Trophoblast cell (in vitro differentiated cells and primary cell): Measurements from ENCODE around the gene NAP1L4.

Experiments used
- DNase-seq, 2 donors: peaks; one replicate each; pipeline ENCODE4 v3.0.0-alpha.2; 2016
- H2AFZ ChIP-seq: 2 replicates; pipeline ENCODE4 v1.6.1; 2013; ENCODE audit warnings: low read length, moderate library complexity, mild to moderate bottlenecking; ENCODE audit not compliant: insufficient read depth, poor library complexity
- H2AK5ac ChIP-seq: 2 replicates; pipeline ENCODE4 v1.6.1; 2013; ENCODE audit warnings: mild to moderate bottlenecking, low read length
- H2BK120ac ChIP-seq: 2 replicates; pipeline ENCODE4 v1.6.1; 2013; ENCODE audit warnings: low read length, mild to moderate bottlenecking, moderate library complexity; ENCODE audit not compliant: insufficient read depth, poor library complexity
- H2BK12ac ChIP-seq: 2 replicates; pipeline ENCODE4 v1.6.1; 2013; ENCODE audit warnings: mild to moderate bottlenecking, low read length, moderate library complexity
- H2BK5ac ChIP-seq: 2 replicates; pipeline ENCODE4 v1.6.1; 2013; ENCODE audit warnings: low read length, low read depth, moderate library complexity, mild to moderate bottlenecking; ENCODE audit not compliant: poor library complexity
- H3K14ac ChIP-seq: 2 replicates; pipeline ENCODE4 v1.6.1; 2013; ENCODE audit warnings: mild to moderate bottlenecking, low read length
- H3K18ac ChIP-seq: 2 replicates; pipeline ENCODE4 v1.6.1; 2013; ENCODE audit warnings: mild to moderate bottlenecking, low read length
- H3K23ac ChIP-seq: 2 replicates; pipeline ENCODE4 v1.6.1; 2013; ENCODE audit warnings: low read length
- H3K27ac ChIP-seq: 2 replicates; pipeline ENCODE4 v1.5.1; 2013; ENCODE audit warnings: low read depth, mild to moderate bottlenecking, inconsistent platforms, low read length, moderate library complexity
- H3K27me3 ChIP-seq: 2 replicates; pipeline ENCODE4 v1.6.1; 2013; ENCODE audit warnings: inconsistent platforms, mild to moderate bottlenecking, low read length, moderate library complexity; ENCODE audit not compliant: insufficient read depth
- H3K36me3 ChIP-seq, 2 experiments: 1 replicate in 1 of 2; 2 replicates in 1 of 2; pipeline ENCODE4 v1.6.1; 2013; ENCODE audit warnings: low read length in 2 of 2, mild to moderate bottlenecking in 2 of 2, moderate library complexity in 1 of 2; ENCODE audit not compliant: insufficient read depth in 2 of 2, control insufficient read depth in 1 of 2
- H3K4ac ChIP-seq: 2 replicates; pipeline ENCODE4 v1.6.1; 2013; ENCODE audit warnings: low read depth, mild to moderate bottlenecking, low read length, moderate library complexity
- H3K4me1 ChIP-seq, 2 experiments: 1 replicate in 1 of 2; 2 replicates in 1 of 2; pipeline ENCODE4 v1.6.1; 2013; ENCODE audit warnings: low read length in 2 of 2, mild to moderate bottlenecking in 2 of 2, moderate library complexity in 1 of 2; ENCODE audit not compliant: insufficient read depth in 2 of 2, control insufficient read depth in 1 of 2
- H3K4me2 ChIP-seq: 2 replicates; pipeline ENCODE4 v1.6.1; 2013; ENCODE audit warnings: inconsistent platforms, mild to moderate bottlenecking, low read length, moderate library complexity
- H3K4me3 ChIP-seq: 2 replicates; pipeline ENCODE4 v1.5.1; 2013; ENCODE audit warnings: mild to moderate bottlenecking, low read depth, low read length, inconsistent platforms
- H3K79me1 ChIP-seq: one replicate; pipeline ENCODE4 v1.6.1; 2013; ENCODE audit warnings: low read length
- H3K79me2 ChIP-seq: 2 replicates; pipeline ENCODE4 v1.6.1; 2013; ENCODE audit warnings: low read length, mild to moderate bottlenecking; ENCODE audit not compliant: control insufficient read depth, insufficient read depth, poor library complexity
- H3K9ac ChIP-seq: 2 replicates; pipeline ENCODE4 v1.6.1; 2013; ENCODE audit warnings: mild to moderate bottlenecking, low read length
- H3K9me3 ChIP-seq: 2 replicates; pipeline ENCODE4 v1.6.1; 2013; ENCODE audit warnings: low read depth, mild to moderate bottlenecking, control low read depth, inconsistent platforms, low read length; ENCODE audit not compliant: insufficient read depth
- H4K12ac ChIP-seq: 2 replicates; pipeline ENCODE4 v1.6.1; 2013; ENCODE audit warnings: low read depth, mild to moderate bottlenecking, low read length, moderate library complexity
- H4K8ac ChIP-seq: 2 replicates; pipeline ENCODE4 v1.6.1; 2013; ENCODE audit warnings: low read depth, mild to moderate bottlenecking, low read length, moderate library complexity
- H4K91ac ChIP-seq: one replicate; pipeline ENCODE4 v1.6.1; 2013; ENCODE audit warnings: low read depth, mild to moderate bottlenecking, low read length, moderate library complexity
- WGBS: extraction: QIAGEN DNeasy Blood & Tissue Kit; methylation state at CpG from one replicate; pipeline ENCODE4 v1.1.7; 2013; ENCODE audit warnings: missing lambda C conversion rate; ENCODE audit not compliant: insufficient read length, insufficient coverage; ENCODE audit errors: extremely low coverage; 5-methylcytosine and 5-hydroxymethylcytosine counted together

The NAP1L4 gene

DNA sequence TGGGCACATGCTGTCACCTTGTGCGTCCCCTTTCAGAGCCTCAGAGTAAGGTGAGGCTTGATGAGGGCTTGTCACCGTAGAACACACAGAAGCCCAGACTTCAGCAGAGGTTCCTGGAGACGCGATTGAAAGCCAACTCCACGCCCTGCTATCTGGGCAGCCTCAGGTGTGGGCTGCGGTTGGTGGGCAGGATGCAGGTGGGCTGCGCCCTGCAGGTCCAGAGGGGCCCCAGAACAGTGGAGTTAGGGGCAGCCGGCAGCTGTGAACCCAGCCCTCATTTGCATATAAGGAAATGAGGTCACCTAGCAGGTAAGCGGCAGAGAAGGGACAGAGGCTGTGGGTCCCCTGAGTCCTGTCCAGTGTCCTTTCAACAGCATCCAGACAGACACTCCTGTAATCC lies 78.4 kb downstream of the NAP1L4 start:
- no peak overlapping the region for H3K18ac ChIP-seq
- peaks cover 3% of the 10 kb centered on the region for H3K79me1 ChIP-seq
- H3K4me2 ChIP-seq = no peak overlapping the region
- H2BK120ac ChIP-seq = no peak overlapping the region
- H2AK5ac ChIP-seq = peak overlapping the region; percentile 13
- peaks cover 14 to 18% of the 10 kb centered on the region in 2 experiments for H3K4me1 ChIP-seq
- H2BK12ac ChIP-seq = no peak overlapping the region
- no peak overlapping the region for H3K4ac ChIP-seq
- no peak overlapping the region for H3K27ac ChIP-seq
- H3K36me3 ChIP-seq = no peaks in the 10 kb centered on the region
- no peak overlapping the region for H3K23ac ChIP-seq
- H3K79me2 ChIP-seq = no peaks in the 10 kb centered on the region
- H2AFZ ChIP-seq = no peak overlapping the region
- H4K91ac ChIP-seq = no peak overlapping the region
- H4K8ac ChIP-seq = no peak overlapping the region
- H3K27me3 ChIP-seq = no peaks in the 10 kb centered on the region
- H3K4me3 ChIP-seq = no peak overlapping the region
- H4K12ac ChIP-seq = no peak overlapping the region
- H3K9me3 ChIP-seq = no peaks in the 10 kb centered on the region
- WGBS = no CpG with 5 or more reads among the region's 9 CpGs
- DNase-seq = no peak
- no peak overlapping the region for H3K14ac ChIP-seq
- no peak overlapping the region for H2BK5ac ChIP-seq
- H3K9ac ChIP-seq = no peak overlapping the region

DNA sequence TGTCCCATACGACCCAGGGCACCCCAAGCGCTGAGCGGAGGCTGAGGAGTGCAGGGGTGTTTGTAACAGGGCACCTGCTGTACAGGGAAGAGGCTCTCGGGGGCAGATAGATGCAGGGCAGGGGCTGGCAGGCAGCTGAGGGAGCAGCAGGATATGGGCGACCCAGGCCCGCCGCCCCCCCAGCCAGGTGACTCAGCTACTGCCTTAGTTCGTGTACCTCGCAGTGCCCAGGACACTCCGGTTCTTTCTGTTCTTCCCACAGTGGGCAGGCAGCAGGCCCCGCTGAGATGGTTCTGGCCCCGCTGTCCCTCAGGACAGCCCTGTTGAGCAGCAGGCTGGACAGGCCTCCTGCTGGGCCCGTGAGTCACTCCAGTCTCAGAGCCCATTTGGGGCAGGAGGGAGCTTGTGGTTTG lies 79.1 kb downstream of the NAP1L4 start:
- Histone ChIP-seq H3K27me3 (no peaks in the 10 kb centered on the region), H4K8ac (no peak overlapping the region), H2BK5ac (no peak overlapping the region), H3K79me2 (no peaks in the 10 kb centered on the region), H3K4me2 (no peak overlapping the region), H4K12ac (no peak overlapping the region), H2BK12ac (no peak overlapping the region), H3K36me3 (no peaks in the 10 kb centered on the region), H4K91ac (no peak overlapping the region), H3K14ac (peak overlapping the region; percentile 32), H2AK5ac (peak overlapping the region; percentile 7), H3K27ac (no peak overlapping the region), H3K79me1 (peaks cover 3% of the 10 kb centered on the region), H3K23ac (no peak overlapping the region), H3K18ac (peak overlapping the region; percentile 41), H2AFZ (no peak overlapping the region), H3K4ac (no peak overlapping the region), H3K4me1 (peaks cover 14 to 18% of the 10 kb centered on the region in 2 experiments), H3K9ac (no peak overlapping the region), H2BK120ac (no peak overlapping the region), H3K9me3 (no peaks in the 10 kb centered on the region), H3K4me3 (no peak overlapping the region)
- no CpG with 5 or more reads among the region's 13 CpGs for WGBS
- DNase-seq = peak in 1 of 2 donors; percentile 56

DNA sequence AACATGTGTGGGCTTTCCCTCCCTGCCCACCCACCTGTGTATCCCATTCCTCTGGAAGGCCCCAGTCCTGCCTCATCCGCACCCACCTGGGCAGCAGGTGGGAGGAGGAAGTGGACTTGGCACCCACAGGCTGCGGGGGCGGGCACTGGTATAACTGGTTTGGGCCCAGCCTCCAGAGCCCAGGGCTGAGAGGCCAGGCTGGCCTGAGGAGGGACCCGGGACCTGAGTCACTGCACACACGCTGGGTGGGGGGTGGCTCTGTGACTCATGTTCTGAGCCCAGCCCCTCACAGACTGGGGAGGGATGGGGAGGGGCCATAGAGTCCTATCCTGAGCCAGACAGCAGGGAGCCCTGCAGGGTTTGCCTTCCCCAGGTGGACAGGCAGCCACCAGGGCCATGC lies 79.6 kb downstream of the NAP1L4 start:
- Histone ChIP-seq H3K9me3 (no peaks in the 10 kb centered on the region), H3K14ac (no peak overlapping the region), H2AFZ (no peak overlapping the region), H3K79me1 (peaks cover 3% of the 10 kb centered on the region), H2BK12ac (no peak overlapping the region), H2BK120ac (no peak overlapping the region), H3K18ac (peak overlapping the region; percentile 41), H3K27me3 (no peaks in the 10 kb centered on the region), H3K9ac (no peak overlapping the region), H4K8ac (no peak overlapping the region), H3K4me2 (no peak overlapping the region), H4K12ac (no peak overlapping the region), H2BK5ac (no peak overlapping the region), H2AK5ac (no peak overlapping the region), H3K4me3 (no peak overlapping the region), H3K79me2 (no peaks in the 10 kb centered on the region), H4K91ac (no peak overlapping the region), H3K27ac (no peak overlapping the region), H3K23ac (no peak overlapping the region), H3K4me1 (peaks cover 14 to 18% of the 10 kb centered on the region in 2 experiments), H3K36me3 (no peaks in the 10 kb centered on the region), H3K4ac (no peak overlapping the region)
- WGBS = no CpG with 5 or more reads among the region's 5 CpGs
- peak; percentile 91 to 95 for DNase-seq

DNA sequence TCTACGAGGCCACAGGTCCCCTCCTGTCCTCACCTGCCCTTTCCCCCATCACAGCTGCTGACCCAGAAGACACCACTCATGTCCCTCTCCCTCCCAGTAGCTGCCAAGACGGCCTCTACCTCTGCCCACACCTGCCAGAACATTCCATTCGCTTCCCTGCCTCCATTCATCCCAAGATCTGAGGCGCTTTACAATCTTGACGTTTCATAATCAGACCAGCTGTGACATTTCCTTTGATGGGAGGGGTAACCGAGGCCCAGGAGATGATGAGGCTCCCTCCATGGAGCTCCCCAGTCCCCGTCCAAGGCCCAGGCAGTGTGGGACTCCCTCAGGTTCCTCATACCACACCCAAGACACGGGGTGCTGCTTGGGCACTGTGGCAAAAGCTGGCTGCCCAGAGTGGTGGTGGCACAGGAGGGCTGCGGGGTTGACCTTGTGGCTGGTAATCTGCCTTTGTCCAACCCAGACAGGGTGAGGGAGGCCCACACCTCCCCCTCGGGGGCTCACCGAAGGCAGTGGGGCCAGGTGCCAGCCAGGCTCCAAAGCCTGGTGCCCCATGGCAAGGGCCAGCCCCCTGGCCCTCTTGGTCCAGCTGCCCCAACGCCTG lies 80.2 kb downstream of the NAP1L4 start:
- H3K4me3 ChIP-seq = no peak overlapping the region
- no peak overlapping the region for H3K4ac ChIP-seq
- peaks cover 3% of the 10 kb centered on the region for H3K79me1 ChIP-seq
- H2BK12ac ChIP-seq = peak overlapping the region; percentile 14
- peak overlapping the region; percentile 37 for H2AK5ac ChIP-seq
- no peak overlapping the region for H3K27ac ChIP-seq
- H3K9me3 ChIP-seq = peaks cover 2% of the 10 kb centered on the region
- H4K8ac ChIP-seq = no peak overlapping the region
- H3K27me3 ChIP-seq = no peaks in the 10 kb centered on the region
- H2BK5ac ChIP-seq = no peak overlapping the region
- no peak overlapping the region for H3K18ac ChIP-seq
- H3K9ac ChIP-seq = no peak overlapping the region
- no CpG with 5 or more reads among the region's 12 CpGs for WGBS
- H2BK120ac ChIP-seq = no peak overlapping the region
- no peak overlapping the region for H3K23ac ChIP-seq
- DNase-seq = peak; percentile 73 to 81
- peaks cover 14 to 18% of the 10 kb centered on the region in 2 experiments for H3K4me1 ChIP-seq
- H3K14ac ChIP-seq = peak overlapping the region; percentile 9
- no peaks in the 10 kb centered on the region for H3K36me3 ChIP-seq
- H4K12ac ChIP-seq = no peak overlapping the region
- H3K4me2 ChIP-seq = no peak overlapping the region
- no peak overlapping the region for H4K91ac ChIP-seq
- no peaks in the 10 kb centered on the region for H3K79me2 ChIP-seq
- H2AFZ ChIP-seq = no peak overlapping the region
